ENCODE results near the gene C2orf72. TPM values are rescaled to one million over a fixed set of nuclear protein-coding genes. Genes with fewer than 3 reads are reported as not detected.
A peak's percentile ranks its signal among the peaks of the same experiment; 100 is the strongest.

C2orf72 gene
- total and polyA plus RNA-seq, 8 donors, result 3.3 to 41.4 (median 7.3) TPM; not detected in 1

- intact Hi-C loops (cut with DNase I; ENCODE audit: low total_unique reads), result no loop called here
- 9 to 33% (median 17%) methylated on average over 3 of the region's 3 CpGs for WGBS, 5 donors
- no peak for DNase-seq
- TF ChIP-seq POLR2A (IDR thresholded peaks at IDR 0.05) (no peak), EP300 (IDR thresholded peaks at IDR 0.05) (no peak), CTCF (IDR thresholded peaks at IDR 0.05) (no peak), POLR2AphosphoS5 (IDR thresholded peaks at IDR 0.05) (no peak)
- Histone ChIP-seq H3K4me3 (no peak overlapping the region), H3K4me1 (no peaks in the 10 kb centered on the region), H3K36me3 (no peaks in the 10 kb centered on the region), H3K27me3 (peaks cover 0 to 23% (median 0%) of the 10 kb centered on the region in 3 donors), H3K27ac (no peak overlapping the region), H3K9me3 (no peaks in the 10 kb centered on the region)
Measured at GRCh38 chr2:231013820-231014219, 23.5 kb upstream of the C2orf72 start.

GRCh38 chr2:231015478-231015877 lies 21.8 kb upstream of the C2orf72 start:
- WGBS, 5 donors, result 63 to 80% (median 79%) methylated on average over 7 of the region's 7 CpGs

GRCh38 chr2:231015926-231016325 lies 21.4 kb upstream of the C2orf72 start:
- Histone ChIP-seq H3K27ac (no peak overlapping the region), H3K27me3 (peaks cover 0 to 23% (median 0%) of the 10 kb centered on the region in 3 donors), H3K4me1 (no peaks in the 10 kb centered on the region), H3K9me3 (no peaks in the 10 kb centered on the region), H3K36me3 (no peaks in the 10 kb centered on the region), H3K4me3 (no peak overlapping the region)
- no peak for TF ChIP-seq CTCF (IDR thresholded peaks at IDR 0.05)
- TF ChIP-seq POLR2AphosphoS5 (IDR thresholded peaks at IDR 0.05), result no peak
- no peak for TF ChIP-seq POLR2A (IDR thresholded peaks at IDR 0.05)
- no peak for TF ChIP-seq EP300 (IDR thresholded peaks at IDR 0.05)
- no peak for DNase-seq
- intact Hi-C loops (cut with DNase I; ENCODE audit: low total_unique reads), result no loop called here
- WGBS, 5 donors, result 79 to 93% (median 91%) methylated on average over 3 of the region's 3 CpGs

More at GRCh38 chr2:231015478-231015877, 21.8 kb upstream of the C2orf72 start:
- peaks cover 0 to 23% (median 0%) of the 10 kb centered on the region in 3 donors for H3K27me3 ChIP-seq
- no peaks in the 10 kb centered on the region for H3K9me3 ChIP-seq
- H3K4me1 ChIP-seq, result no peaks in the 10 kb centered on the region
- no peak overlapping the region for H3K4me3 ChIP-seq
- intact Hi-C loops (cut with DNase I; ENCODE audit: low total_unique reads), result no loop called here
- no peak for DNase-seq
- no peak for TF ChIP-seq CTCF (IDR thresholded peaks at IDR 0.05)
- TF ChIP-seq POLR2AphosphoS5 (IDR thresholded peaks at IDR 0.05), result no peak
- no peak for TF ChIP-seq EP300 (IDR thresholded peaks at IDR 0.05)
- no peak for TF ChIP-seq POLR2A (IDR thresholded peaks at IDR 0.05)
- no peak overlapping the region for H3K27ac ChIP-seq
- H3K36me3 ChIP-seq, result no peaks in the 10 kb centered on the region

- intact Hi-C loops (cut with DNase I; ENCODE audit: low total_unique reads), result no loop called here
- Histone ChIP-seq H3K27ac (no peak overlapping the region), H3K4me1 (no peaks in the 10 kb centered on the region), H3K4me3 (no peak overlapping the region), H3K36me3 (no peaks in the 10 kb centered on the region), H3K27me3 (peaks cover 0 to 19% (median 0%) of the 10 kb centered on the region in 3 donors), H3K9me3 (no peaks in the 10 kb centered on the region)
- 41 to 81% (median 53%) methylated on average over 6 of the region's 6 CpGs for WGBS, 5 donors
- peak in 1 of 2 donors; percentile 45 for DNase-seq
- peak in 1 of 3 donors; percentile 34 for TF ChIP-seq POLR2AphosphoS5 (IDR thresholded peaks at IDR 0.05)
- no peak for TF ChIP-seq EP300 (IDR thresholded peaks at IDR 0.05)
Measured at GRCh38 chr2:231016566-231017230, 20.6 kb upstream of the C2orf72 start.

GRCh38 chr2:231017231-231017598 lies 20.1 kb upstream of the C2orf72 start:
- Histone ChIP-seq H3K9me3 (no peaks in the 10 kb centered on the region), H3K27me3 (peaks cover 0 to 17% (median 0%) of the 10 kb centered on the region in 3 donors), H3K4me1 (no peaks in the 10 kb centered on the region), H3K36me3 (no peaks in the 10 kb centered on the region), H3K27ac (no peak overlapping the region), H3K4me3 (no peak overlapping the region)
- 22 to 36% (median 27%) methylated on average over 4 of the region's 4 CpGs for WGBS, 5 donors
- no peak for TF ChIP-seq EP300 (IDR thresholded peaks at IDR 0.05)
- no peak for TF ChIP-seq POLR2AphosphoS5 (IDR thresholded peaks at IDR 0.05)
- no peak for TF ChIP-seq POLR2A (IDR thresholded peaks at IDR 0.05)
- no peak for TF ChIP-seq CTCF (IDR thresholded peaks at IDR 0.05)
- DNase-seq, result peak in 1 of 2 donors; percentile 65
- intact Hi-C loops (cut with DNase I; ENCODE audit: low total_unique reads), result no loop called here

All from stomach (tissue), 9 donors.